Calu3 (cell line): Measurements from ENCODE around the gene MTMR3. TPM values are rescaled to one million over a fixed set of nuclear protein-coding genes. Genes with fewer than 3 reads are reported as not detected.

Experiments
- BruUV-seq: library from RNA; stranded (reverse); fragments of 400-500 nt; replicated peaks from 2 replicates; lab custom pipeline; 2021; lab: Mats Ljungman, UMichigan
- CTCF ChIA-PET: fragments of 300-600 bp; sonication (Branson Sonifier 250); formaldehyde crosslinking; loops from one replicate; lab custom pipeline; 2022; ENCODE audit warnings: antibody characterized with exemption; lab: Charles Lee
- DNase-seq: peaks from one replicate; pipeline ENCODE4 v3.0.0; 2022
- H3K27ac Mint-ChIP-seq: one replicate; pipeline ENCODE4 v1.8.0; 2022; ENCODE audit warnings: mixed read lengths; ENCODE audit not compliant: unreplicated experiment
- H3K27me3 Mint-ChIP-seq: one replicate; pipeline ENCODE4 v1.8.0; 2022; ENCODE audit warnings: mixed read lengths; ENCODE audit not compliant: unreplicated experiment
- H3K36me3 Mint-ChIP-seq: one replicate; pipeline ENCODE4 v1.8.0; 2022; ENCODE audit warnings: mild to moderate bottlenecking, moderate library complexity, mixed read lengths; ENCODE audit not compliant: insufficient read depth, unreplicated experiment
- H3K4me1 Mint-ChIP-seq: one replicate; pipeline ENCODE4 v1.8.0; 2022; ENCODE audit warnings: mild to moderate bottlenecking, low read depth, mixed read lengths; ENCODE audit not compliant: unreplicated experiment
- H3K4me3 Mint-ChIP-seq: one replicate; pipeline ENCODE4 v1.8.0; 2022; ENCODE audit warnings: mild to moderate bottlenecking, low read depth, moderate library complexity, mixed read lengths; ENCODE audit not compliant: unreplicated experiment
- H3K9me3 Mint-ChIP-seq: one replicate; pipeline ENCODE4 v1.8.0; 2022; ENCODE audit warnings: low read depth, mixed read lengths; ENCODE audit not compliant: unreplicated experiment
- CTCF ChIP-seq: fragments of 200-600 bp; IDR thresholded peaks from one replicate; pipeline ENCODE4 v1.8.0; 2022; ENCODE audit warnings: antibody characterized with exemption; ENCODE audit not compliant: unreplicated experiment
- intact Hi-C: fragments of 100-400 bp; cut with micrococcal nuclease; formaldehyde crosslinking; loops from one replicate; pipeline ENCODE4 v1.10.0; 2022; ENCODE audit not compliant: unreplicated experiment
- total RNA-seq: library from RNA; stranded (reverse); gene quantifications from 2 replicates; pipeline ENCODE4 v1.2.3, GENCODE V29; 2022

MTMR3 gene
- total RNA-seq, 1 experiment from 2014 or later: 34.5 TPM

GRCh38 chr22:30048681-30049080, 165.7 kb downstream of the MTMR3 start:
- Mint-ChIP-seq H3K4me1 (peaks cover 17% of the 10 kb centered on the region), H3K4me3 (no peak overlapping the region), H3K36me3 (peaks cover 14% of the 10 kb centered on the region), H3K27me3 (no peaks in the 10 kb centered on the region), H3K9me3 (no peaks in the 10 kb centered on the region), H3K27ac (no peak overlapping the region)
- TF ChIP-seq CTCF: no peak
- BruUV-seq: no TSS peak
- DNase-seq: no peak
- intact Hi-C loops: no loop called here
- CTCF ChIA-PET: interaction anchor here (0.5 kb wide), 1 partner anchor 39 kb away, joined by 3 read pairs; no protein-coding TSS in a partner anchor

DNA sequence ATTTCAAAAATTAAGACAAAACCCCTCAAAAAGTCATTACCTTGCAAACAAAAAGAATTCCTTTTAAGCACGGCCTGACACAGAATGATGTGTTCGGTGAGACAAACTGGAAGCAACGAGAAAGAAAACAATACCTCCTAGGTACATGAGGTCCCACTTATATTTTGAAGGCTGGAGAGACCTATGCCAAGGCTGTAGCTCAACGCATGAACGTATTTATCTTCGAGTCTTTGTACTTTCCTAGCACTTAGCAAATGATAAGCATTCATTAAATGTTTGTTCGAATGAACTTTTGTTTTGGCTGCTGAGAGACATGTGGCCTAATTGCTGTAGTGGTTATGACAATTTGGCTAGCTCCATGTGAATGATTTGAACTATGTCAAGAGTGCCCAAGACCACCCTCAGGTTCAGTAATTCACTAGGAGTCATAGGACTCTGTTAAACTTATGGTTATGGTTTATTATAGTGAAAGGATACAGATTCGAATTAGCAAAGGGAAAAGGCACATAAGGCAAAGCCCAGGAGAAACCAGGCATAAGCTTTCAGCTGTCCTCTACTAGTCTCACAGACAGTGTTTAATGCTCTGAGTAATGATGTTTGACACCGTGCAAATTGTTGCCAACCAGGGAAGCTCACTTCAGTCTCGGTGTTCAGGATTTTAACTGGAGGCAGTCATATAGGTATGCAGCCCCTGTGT, 171.2 kb downstream of the MTMR3 start:
- CTCF ChIA-PET: no interaction called here
- intact Hi-C loops: no loop called here
- TF ChIP-seq CTCF: no peak
- Mint-ChIP-seq H3K9me3 (peaks cover 2% of the 10 kb centered on the region), H3K36me3 (no peaks in the 10 kb centered on the region), H3K27me3 (no peaks in the 10 kb centered on the region), H3K4me1 (no peaks in the 10 kb centered on the region), H3K4me3 (no peak overlapping the region), H3K27ac (no peak overlapping the region)
- no peak for DNase-seq
- no TSS peak for BruUV-seq

GRCh38 chr22:30054764-30055069, 171.7 kb downstream of the MTMR3 start:
- H3K4me3 Mint-ChIP-seq: no peak overlapping the region
- DNase-seq: no peak
- CTCF ChIA-PET: no interaction called here
- no peak for TF ChIP-seq CTCF
- no peaks in the 10 kb centered on the region for H3K4me1 Mint-ChIP-seq
- H3K27me3 Mint-ChIP-seq: no peaks in the 10 kb centered on the region
- intact Hi-C loops: no loop called here
- BruUV-seq: no TSS peak
- peaks cover 2% of the 10 kb centered on the region for H3K9me3 Mint-ChIP-seq
- H3K27ac Mint-ChIP-seq: no peak overlapping the region
- no peaks in the 10 kb centered on the region for H3K36me3 Mint-ChIP-seq

DNA sequence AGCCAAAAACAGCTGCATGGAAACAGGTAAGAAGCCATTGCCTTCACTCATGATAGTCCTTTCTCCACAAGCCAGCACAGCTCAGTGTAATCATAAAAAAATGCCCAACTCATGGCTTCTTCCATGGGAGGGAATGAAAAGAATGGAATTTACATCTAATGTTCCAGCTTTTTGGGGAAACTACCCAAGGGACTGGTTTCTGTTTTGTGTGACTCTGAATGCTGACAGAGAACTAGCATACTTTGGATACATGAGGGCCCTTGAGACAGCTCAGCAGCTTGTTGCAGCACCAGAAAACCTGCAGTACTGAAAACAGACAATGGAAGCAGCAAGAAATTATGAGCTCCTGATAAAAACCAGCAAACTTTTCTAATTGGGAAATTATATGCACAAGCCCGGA, 173.0 kb downstream of the MTMR3 start:
- intact Hi-C loops: no loop called here
- DNase-seq: no peak
- Mint-ChIP-seq H3K27me3 (no peaks in the 10 kb centered on the region), H3K9me3 (peaks cover 2% of the 10 kb centered on the region), H3K27ac (no peak overlapping the region), H3K4me1 (no peaks in the 10 kb centered on the region), H3K4me3 (no peak overlapping the region), H3K36me3 (no peaks in the 10 kb centered on the region)
- BruUV-seq: no TSS peak
- CTCF ChIA-PET: interaction anchor here (1.4 kb wide), 1 partner anchor 256 kb away, joined by 3 read pairs; no protein-coding TSS in a partner anchor
- no peak for TF ChIP-seq CTCF
